Measurements from ENCODE around the gene CFAP52.

DNA sequence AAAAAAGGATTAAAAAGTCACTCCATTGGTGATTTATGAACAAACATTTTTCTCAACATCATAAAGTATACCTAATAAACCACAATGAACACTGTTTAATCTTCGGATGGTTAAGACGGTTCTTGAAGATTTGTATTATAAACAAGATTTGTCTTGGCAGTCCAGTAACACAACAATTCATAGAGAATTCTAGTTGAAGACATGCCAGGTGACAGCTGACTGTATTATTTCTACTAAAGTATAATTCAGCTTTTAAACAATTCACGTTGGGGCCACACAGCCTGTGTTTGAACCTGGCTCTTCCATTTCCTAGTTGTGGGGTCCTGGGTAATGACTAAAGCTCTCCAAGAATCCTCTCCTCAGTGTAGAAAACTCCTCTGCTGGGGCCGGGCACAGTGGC is 22.8 kb upstream of the CFAP52 start:
- TF ChIP-seq, protein P1, sequence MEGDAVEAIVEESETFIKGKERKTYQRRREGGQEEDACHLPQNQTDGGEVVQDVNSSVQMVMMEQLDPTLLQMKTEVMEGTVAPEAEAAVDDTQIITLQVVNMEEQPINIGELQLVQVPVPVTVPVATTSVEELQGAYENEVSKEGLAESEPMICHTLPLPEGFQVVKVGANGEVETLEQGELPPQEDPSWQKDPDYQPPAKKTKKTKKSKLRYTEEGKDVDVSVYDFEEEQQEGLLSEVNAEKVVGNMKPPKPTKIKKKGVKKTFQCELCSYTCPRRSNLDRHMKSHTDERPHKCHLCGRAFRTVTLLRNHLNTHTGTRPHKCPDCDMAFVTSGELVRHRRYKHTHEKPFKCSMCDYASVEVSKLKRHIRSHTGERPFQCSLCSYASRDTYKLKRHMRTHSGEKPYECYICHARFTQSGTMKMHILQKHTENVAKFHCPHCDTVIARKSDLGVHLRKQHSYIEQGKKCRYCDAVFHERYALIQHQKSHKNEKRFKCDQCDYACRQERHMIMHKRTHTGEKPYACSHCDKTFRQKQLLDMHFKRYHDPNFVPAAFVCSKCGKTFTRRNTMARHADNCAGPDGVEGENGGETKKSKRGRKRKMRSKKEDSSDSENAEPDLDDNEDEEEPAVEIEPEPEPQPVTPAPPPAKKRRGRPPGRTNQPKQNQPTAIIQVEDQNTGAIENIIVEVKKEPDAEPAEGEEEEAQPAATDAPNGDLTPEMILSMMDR (IDR thresholded peaks at IDR 0.05), result no peak
- TF ChIP-seq POLR2A (IDR thresholded peaks at IDR 0.05), result no peak
